HG03342 (cell line): Measurements from ENCODE around the gene HOTAIR.

ENCODE experiments used
- ATAC-seq: cut with Tn5 transposase; IDR thresholded peaks from one replicate; pipeline ENCODE4 v1.9.1; 2021; ENCODE audit warnings: mild to moderate bottlenecking, moderate library complexity; ENCODE audit not compliant: unreplicated experiment

The HOTAIR gene

GRCh38 chr12:53976823-53977595 is 2.3 kb upstream of the HOTAIR start:
- no peak for ATAC-seq

GRCh38 chr12:53976172-53976822 is 1.5 kb upstream of the HOTAIR start:
- ATAC-seq = no peak

- ATAC-seq = no peak
Measured at GRCh38 chr12:53975479-53976152, 862 bp upstream of the HOTAIR start.

GRCh38 chr12:53975064-53975471 is 314 bp upstream of the HOTAIR start:
- ATAC-seq = no peak

GRCh38 chr12:53973236-53974042 is 1.3 kb downstream of the HOTAIR start:
- no peak for ATAC-seq

- ATAC-seq = no peak
Measured at GRCh38 chr12:53972722-53973235, 2.0 kb downstream of the HOTAIR start, which contains the start of gene HOXC11. TSS of gene HOXC11 (plus strand) at chr12:53973126. CDS start at chr12:53973242, 116 bp downstream.

GRCh38 chr12:53972152-53972702 is 2.5 kb downstream of the HOTAIR start:
- no peak for ATAC-seq

- no peak for ATAC-seq
Measured at GRCh38 chr12:53971686-53972085, 3.1 kb downstream of the HOTAIR start.

GRCh38 chr12:53971129-53971528 is 3.6 kb downstream of the HOTAIR start:
- no peak for ATAC-seq

- ATAC-seq = no peak
Measured at GRCh38 chr12:53970451-53970850, 4.3 kb downstream of the HOTAIR start.

GRCh38 chr12:53969588-53970259 is 5.0 kb downstream of the HOTAIR start:
- ATAC-seq = no peak

- no peak for ATAC-seq
Measured at GRCh38 chr12:53968214-53969127, 6.3 kb downstream of the HOTAIR start.

GRCh38 chr12:53967421-53967925 is 7.3 kb downstream of the HOTAIR start:
- no peak for ATAC-seq

- no peak for ATAC-seq
Measured at GRCh38 chr12:53966385-53967133, 8.2 kb downstream of the HOTAIR start.

GRCh38 chr12:53966085-53966384 is 8.7 kb downstream of the HOTAIR start:
- no peak for ATAC-seq

GRCh38 chr12:53965281-53966084 is 9.3 kb downstream of the HOTAIR start:
- ATAC-seq = no peak

GRCh38 chr12:53964315-53964713 is 10.4 kb downstream of the HOTAIR start:
- ATAC-seq = no peak
